Thoracic aorta (tissue), 2 donors: Measurements from ENCODE around the gene EIF1AD. TPM values are rescaled to one million over a fixed set of nuclear protein-coding genes. Genes with fewer than 3 reads are reported as not detected.

Experiments used
- ATAC-seq: fragments of 150-250 bp; one replicate; pipeline ENCODE4 v1.8.0; 2017; ENCODE audit warnings: low read depth; ENCODE audit not compliant: insufficient number of reproducible peaks, low FRiP score
- DNase-seq: peaks from one replicate; pipeline ENCODE4 v3.0.0-alpha.2; 2020; ENCODE audit warnings: low spot score
- H3K27ac ChIP-seq, 2 donors: fragments of 200-600 bp; sonication (generic); 1 replicate in 1 of 2; 2 replicates in 1 of 2; pipeline ENCODE4 v1.5.1; 2016; ENCODE audit warnings: mild to moderate bottlenecking in 2 of 2, moderate library complexity in 2 of 2
- H3K27me3 ChIP-seq: fragments of 200-600 bp; sonication (generic); replicated peaks from 2 replicates; pipeline ENCODE4 v1.6.0; 2016; ENCODE audit warnings: mild to moderate bottlenecking; ENCODE audit not compliant: insufficient read depth
- H3K36me3 ChIP-seq: fragments of 200-600 bp; sonication (generic); one replicate; pipeline ENCODE4 v1.5.1; 2016
- H3K4me1 ChIP-seq, 2 donors: fragments of 200-600 bp; sonication (generic); 1 replicate in 1 of 2; 2 replicates in 1 of 2; pipeline versions ENCODE4 v1.5.1 to v1.6.0; 2016; ENCODE audit warnings: low read depth in 2 of 2, mild to moderate bottlenecking in 1 of 2; ENCODE audit not compliant: control insufficient read depth in 1 of 2
- H3K4me3 ChIP-seq: fragments of 200-600 bp; sonication (generic); 2 replicates; pipeline ENCODE4 v1.5.1; 2016; ENCODE audit warnings: mild to moderate bottlenecking
- H3K9me3 ChIP-seq: fragments of 200-600 bp; sonication (generic); 2 replicates; pipeline ENCODE4 v1.5.1; 2016
- total RNA-seq, 2 donors: library from RNA; depleted of rRNA; stranded (reverse); fragments of >200 nt; gene quantifications; one replicate each; pipeline versions ENCODE4 v1.1.0 to v1.2.3, GENCODE V29; 2016
- TF ChIP-seq, protein P1 (sequence below): fragments of 200-600 bp; sonication (generic); IDR thresholded peaks from one replicate; pipeline ENCODE4 v1.5.1; 2019; ENCODE audit warnings: antibody characterized with exemption

EIF1AD gene
- total RNA-seq, 2 donors from 2014 or later, result 20.6 to 43.5 TPM

DNA sequence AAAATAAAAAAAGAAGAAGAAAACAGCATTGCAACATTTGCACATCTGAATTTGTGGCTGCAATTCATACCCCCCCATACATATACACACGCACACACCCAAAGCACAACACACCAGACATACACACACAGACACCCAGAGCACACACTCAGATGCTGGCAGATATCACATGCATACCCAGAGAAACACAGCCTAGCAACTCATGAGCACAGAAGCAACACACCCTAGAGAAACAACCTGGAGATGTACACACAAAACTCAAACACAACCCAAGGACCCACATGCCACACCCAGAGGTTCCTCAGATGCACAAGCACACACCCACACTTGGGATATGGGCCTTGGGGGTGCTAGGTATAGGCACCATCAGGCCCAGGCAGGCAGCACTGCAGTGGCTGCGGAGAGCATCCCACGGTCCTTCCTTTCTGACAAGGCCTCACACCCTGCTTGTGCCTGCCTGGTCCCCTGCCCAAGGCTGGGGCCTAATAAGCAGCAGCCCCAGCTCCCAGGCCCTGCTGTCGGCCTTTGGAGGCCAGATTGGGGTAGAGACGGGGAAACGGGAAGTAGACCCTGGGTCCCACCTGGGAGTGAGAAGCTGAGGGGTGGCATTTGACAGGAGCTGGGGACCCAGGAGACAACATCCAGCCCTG, 13.0 kb upstream of the EIF1AD start:
- no peaks in the 10 kb centered on the region for H3K9me3 ChIP-seq
- peak overlapping the region; percentile 92 to 97 for H3K27ac ChIP-seq
- DNase-seq (no peak), ATAC-seq (no peak)
- no peaks in the 10 kb centered on the region for H3K36me3 ChIP-seq
- H3K4me1 ChIP-seq, result peaks cover 34 to 62% of the 10 kb centered on the region in 2 donors
- TF ChIP-seq, protein P1, sequence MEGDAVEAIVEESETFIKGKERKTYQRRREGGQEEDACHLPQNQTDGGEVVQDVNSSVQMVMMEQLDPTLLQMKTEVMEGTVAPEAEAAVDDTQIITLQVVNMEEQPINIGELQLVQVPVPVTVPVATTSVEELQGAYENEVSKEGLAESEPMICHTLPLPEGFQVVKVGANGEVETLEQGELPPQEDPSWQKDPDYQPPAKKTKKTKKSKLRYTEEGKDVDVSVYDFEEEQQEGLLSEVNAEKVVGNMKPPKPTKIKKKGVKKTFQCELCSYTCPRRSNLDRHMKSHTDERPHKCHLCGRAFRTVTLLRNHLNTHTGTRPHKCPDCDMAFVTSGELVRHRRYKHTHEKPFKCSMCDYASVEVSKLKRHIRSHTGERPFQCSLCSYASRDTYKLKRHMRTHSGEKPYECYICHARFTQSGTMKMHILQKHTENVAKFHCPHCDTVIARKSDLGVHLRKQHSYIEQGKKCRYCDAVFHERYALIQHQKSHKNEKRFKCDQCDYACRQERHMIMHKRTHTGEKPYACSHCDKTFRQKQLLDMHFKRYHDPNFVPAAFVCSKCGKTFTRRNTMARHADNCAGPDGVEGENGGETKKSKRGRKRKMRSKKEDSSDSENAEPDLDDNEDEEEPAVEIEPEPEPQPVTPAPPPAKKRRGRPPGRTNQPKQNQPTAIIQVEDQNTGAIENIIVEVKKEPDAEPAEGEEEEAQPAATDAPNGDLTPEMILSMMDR, result no peak
- H3K27me3 ChIP-seq, result no peaks in the 10 kb centered on the region
- H3K4me3 ChIP-seq, result peak overlapping the region; percentile 55

DNA sequence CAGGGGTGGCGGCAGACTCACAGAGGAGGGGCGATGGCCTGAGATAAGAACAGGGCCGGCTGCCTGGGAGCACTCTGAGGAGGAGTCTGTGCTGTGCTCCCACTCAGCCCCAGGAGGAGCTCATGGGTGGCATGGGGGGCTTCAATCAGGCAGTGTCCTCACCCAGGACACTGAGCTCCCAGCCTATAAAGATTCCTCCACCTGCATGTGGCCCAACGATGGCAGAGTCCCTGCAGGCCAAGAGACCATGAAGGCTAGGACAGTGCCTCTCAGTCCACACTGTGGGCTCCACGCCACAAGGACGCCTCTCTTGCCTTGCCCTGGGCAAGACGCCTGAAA, 11.8 kb upstream of the EIF1AD start:
- Histone ChIP-seq H3K9me3 (no peaks in the 10 kb centered on the region), H3K27ac (peak overlapping the region; percentile 90 to 97), H3K4me1 (peaks cover 34 to 62% of the 10 kb centered on the region in 2 donors), H3K36me3 (no peaks in the 10 kb centered on the region), H3K27me3 (no peaks in the 10 kb centered on the region), H3K4me3 (no peak overlapping the region)
- DNase-seq (no peak), ATAC-seq (no peak)
- TF ChIP-seq, protein P1, result no peak

DNA sequence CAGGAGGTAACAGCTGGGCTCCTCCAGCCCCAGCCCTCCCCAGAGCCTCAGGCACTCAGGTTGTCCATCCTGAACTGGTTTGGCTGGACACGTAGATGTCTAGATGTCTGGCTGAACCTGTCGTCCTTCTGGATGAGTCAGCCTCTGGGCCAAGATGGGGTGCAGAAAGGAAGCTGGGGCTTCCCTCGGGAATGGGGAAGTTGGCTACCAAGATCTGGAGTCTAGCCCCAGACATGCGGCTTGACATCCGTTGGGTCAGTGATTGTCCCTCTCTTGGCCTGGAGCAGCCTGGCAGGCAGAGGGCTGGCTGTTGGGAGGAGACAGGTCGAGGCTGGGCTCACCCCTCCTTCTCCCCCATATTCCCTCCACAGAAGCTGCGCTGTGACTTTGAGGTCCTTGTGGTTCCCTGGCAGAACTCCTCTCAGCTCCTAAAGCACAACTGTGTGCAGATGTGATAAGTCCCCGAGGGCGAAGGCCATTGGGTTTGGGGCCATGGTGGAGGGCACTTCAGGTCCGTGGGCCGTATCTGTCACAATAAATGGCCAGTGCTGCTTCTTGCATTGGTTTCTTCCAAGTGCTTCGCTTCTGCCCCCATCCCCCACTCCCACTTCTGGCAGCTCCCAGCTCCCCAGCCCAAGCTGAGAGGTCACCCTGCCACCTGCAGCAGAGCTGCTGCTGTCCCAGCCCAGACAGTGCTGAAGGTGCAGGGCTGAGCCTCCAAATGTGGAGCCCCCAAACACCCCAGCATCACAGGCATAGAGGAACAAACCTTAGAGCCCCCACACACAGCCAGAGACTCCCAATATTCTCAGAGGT, 11.2 kb upstream of the EIF1AD start:
- H3K27me3 ChIP-seq, result no peaks in the 10 kb centered on the region
- no peaks in the 10 kb centered on the region for H3K9me3 ChIP-seq
- H3K4me3 ChIP-seq, result no peak overlapping the region
- TF ChIP-seq, protein P1, result no peak
- ATAC-seq, result no peak
- peak overlapping the region; percentile 90 to 97 for H3K27ac ChIP-seq
- DNase-seq, result no peak
- H3K36me3 ChIP-seq, result no peaks in the 10 kb centered on the region
- peaks cover 34 to 62% of the 10 kb centered on the region in 2 donors for H3K4me1 ChIP-seq

DNA sequence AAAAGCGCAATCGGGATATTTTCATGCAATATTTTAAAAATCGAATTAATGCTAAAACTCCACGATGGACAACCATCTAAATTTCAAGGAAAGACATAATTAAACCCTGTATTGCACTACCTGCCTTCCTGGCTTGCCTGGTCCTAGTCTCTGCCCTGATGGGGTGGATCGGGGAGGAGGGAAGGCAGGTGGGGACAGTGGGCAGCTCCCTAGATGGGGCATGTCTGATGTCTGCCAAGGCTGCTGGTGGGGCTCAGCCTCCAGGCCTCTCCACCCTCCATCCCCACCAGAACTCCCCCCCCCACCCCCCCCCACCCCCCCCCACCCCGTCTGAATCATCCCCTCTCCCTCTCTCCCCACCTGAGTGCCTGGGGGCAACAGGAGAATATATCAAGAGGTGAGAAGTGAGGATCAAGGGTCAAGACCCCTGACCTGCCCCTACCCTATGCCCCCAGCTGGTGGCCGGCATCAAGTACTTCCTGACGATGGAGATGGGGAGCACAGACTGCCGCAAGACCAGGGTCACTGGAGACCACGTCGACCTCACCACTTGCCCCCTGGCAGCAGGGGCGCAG, 10.5 kb upstream of the EIF1AD start:
- H3K4me3 ChIP-seq, result no peak overlapping the region
- DNase-seq (no peak), ATAC-seq (no peak)
- H3K9me3 ChIP-seq, result no peaks in the 10 kb centered on the region
- H3K27ac ChIP-seq, result peak overlapping the region; percentile 90 to 97
- no peaks in the 10 kb centered on the region for H3K27me3 ChIP-seq
- TF ChIP-seq, protein P1, result no peak
- H3K36me3 ChIP-seq, result no peaks in the 10 kb centered on the region
- peaks cover 34 to 62% of the 10 kb centered on the region in 2 donors for H3K4me1 ChIP-seq

DNA sequence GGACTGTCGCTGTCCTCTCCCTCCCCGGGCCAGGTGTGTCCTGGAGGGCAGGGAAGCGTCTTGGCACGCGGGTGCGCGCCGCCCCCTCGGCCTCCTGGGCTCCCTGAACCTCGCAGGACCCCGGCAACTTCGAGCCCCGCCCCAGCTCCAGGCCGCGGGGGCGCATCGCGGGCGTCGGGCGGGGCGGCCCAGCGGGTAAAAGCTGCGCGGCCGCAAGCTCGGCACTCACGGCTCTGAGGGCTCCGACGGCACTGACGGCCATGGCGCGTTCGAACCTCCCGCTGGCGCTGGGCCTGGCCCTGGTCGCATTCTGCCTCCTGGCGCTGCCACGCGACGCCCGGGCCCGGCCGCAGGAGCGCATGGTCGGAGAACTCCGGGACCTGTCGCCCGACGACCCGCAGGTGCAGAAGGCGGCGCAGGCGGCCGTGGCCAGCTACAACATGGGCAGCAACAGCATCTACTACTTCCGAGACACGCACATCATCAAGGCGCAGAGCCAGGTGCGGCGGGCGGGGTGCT, 9.9 kb upstream of the EIF1AD start, which contains the start of gene CST6:
Gene CST6, plus strand, starts transcription at position 224 of the 519 bp plus-strand sequence. Its CDS starts 37 bp downstream, at position 261.
- Histone ChIP-seq H3K36me3 (no peaks in the 10 kb centered on the region), H3K27me3 (no peaks in the 10 kb centered on the region), H3K27ac (peak within 1 kb of the TSS; percentile 90 to 97), H3K4me3 (peak within 1 kb of the TSS; percentile 37), H3K4me1 (peaks cover 31 to 61% of the 10 kb centered on the region in 2 donors), H3K9me3 (no peaks in the 10 kb centered on the region)
- TF ChIP-seq, protein P1, result no peak
- ATAC-seq (no peak), DNase-seq (no peak)
